Measurements from ENCODE around the gene KRTAP12-3.
"Not testable (repeated sequence)": the region's sequence is repeated elsewhere in the genome, so short reads cannot be mapped to it uniquely, and the experiment has no call there.

Gene KRTAP12-3

GRCh38 chr21:44686000-44686781 lies 28.5 kb downstream of the KRTAP12-3 start:
- no peak for DNase-seq

- DNase-seq = no peak
Observed at GRCh38 chr21:44686843-44687561, 29.3 kb downstream of the KRTAP12-3 start.

- DNase-seq = no peak
Observed at GRCh38 chr21:44687671-44688070, 29.9 kb downstream of the KRTAP12-3 start.

GRCh38 chr21:44689740-44690139 lies 32.0 kb downstream of the KRTAP12-3 start:
- not testable (repeated sequence) for DNase-seq

- DNase-seq = no peak
Observed at GRCh38 chr21:44691686-44692085, 34.0 kb downstream of the KRTAP12-3 start.

GRCh38 chr21:44692798-44693512 lies 35.2 kb downstream of the KRTAP12-3 start:
- DNase-seq = no peak

GRCh38 chr21:44694776-44695175 lies 37.0 kb downstream of the KRTAP12-3 start:
- no peak for DNase-seq

GRCh38 chr21:44695184-44695583 lies 37.5 kb downstream of the KRTAP12-3 start:
- DNase-seq = no peak

- no peak for DNase-seq
Observed at GRCh38 chr21:44695641-44696040, 37.9 kb downstream of the KRTAP12-3 start.

GRCh38 chr21:44696572-44696971 lies 38.8 kb downstream of the KRTAP12-3 start:
- DNase-seq = no peak

GRCh38 chr21:44697172-44697810 lies 39.6 kb downstream of the KRTAP12-3 start, which contains the start of gene KRTAP10-12:
Gene KRTAP10-12 (plus strand): TSS chr21:44697172. CDS start chr21:44697202, 30 bp downstream.
- DNase-seq = not testable (repeated sequence)

GRCh38 chr21:44697811-44698734 lies 40.3 kb downstream of the KRTAP12-3 start:
- no peak for DNase-seq

- DNase-seq = no peak
Observed at GRCh38 chr21:44699502-44700001, 41.8 kb downstream of the KRTAP12-3 start.

- no peak for DNase-seq
Observed at GRCh38 chr21:44700101-44701022, 42.6 kb downstream of the KRTAP12-3 start.

GRCh38 chr21:44701023-44701400 lies 43.3 kb downstream of the KRTAP12-3 start:
- no peak for DNase-seq

GRCh38 chr21:44701541-44701940 lies 43.8 kb downstream of the KRTAP12-3 start:
- no peak for DNase-seq

GRCh38 chr21:44702111-44702972 lies 44.6 kb downstream of the KRTAP12-3 start:
- DNase-seq = no peak

- no peak for DNase-seq
Observed at GRCh38 chr21:44702973-44703730, 45.4 kb downstream of the KRTAP12-3 start.
